Measurements from ENCODE around the gene SH3PXD2A.

- TF ChIP-seq CTCF (conservative IDR thresholded peaks at IDR 0.05; ENCODE audit: low read depth, low read length) (no peak), EZH2 (IDR thresholded peaks at IDR 0.05; ENCODE audit: borderline replicate concordance, low read depth, low read length, poor library complexity, severe bottlenecking) (no peak)
Measured at GRCh38 chr10:103665162-103665889, 190.1 kb downstream of the SH3PXD2A start.
